ENCODE measurements around the gene NIM1K. TPM values are rescaled to one million over a fixed set of nuclear protein-coding genes. Genes with fewer than 3 reads are reported as not detected.

Gene NIM1K
- total and polyA plus RNA-seq, 2 of the 4 experiments (the other 2 are of a cell fraction) = 0.54 to 0.68 TPM

DNA sequence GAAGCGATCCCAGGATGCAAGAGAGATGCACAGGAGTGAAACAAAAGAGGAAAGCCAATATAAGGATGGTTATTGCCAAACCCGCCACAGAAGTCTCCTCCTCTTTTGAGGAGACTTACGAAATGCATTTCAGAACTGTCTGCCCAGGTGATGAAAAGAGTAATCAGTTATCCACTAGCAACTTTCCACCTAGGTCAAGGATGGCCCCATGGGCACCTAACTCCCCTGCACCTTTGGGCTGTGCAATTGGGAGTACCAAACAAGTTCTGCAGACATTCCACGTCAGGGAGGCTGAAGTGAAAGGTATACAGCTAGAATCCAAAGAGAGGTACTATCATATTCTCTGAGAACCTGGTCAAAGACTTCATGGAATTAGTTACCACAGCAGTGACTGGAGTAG is 95.5 kb downstream of the NIM1K start:
- no peak overlapping the region for H3K14ac ChIP-seq (replicated peaks; ENCODE audit: low read depth, low read length)
- no peak overlapping the region for H2AFZ ChIP-seq (replicated peaks; ENCODE audit: low read length, poor library complexity)
- H2BK120ac ChIP-seq (ENCODE audit: low read depth, low read length) = no peak overlapping the region
- TF ChIP-seq CHD1 (IDR thresholded peaks at IDR 0.05; ENCODE audit: low read depth, low read length) (no peak), RFX5 (IDR thresholded peaks at IDR 0.05; ENCODE audit: low read depth, low read length) (no peak), MXI1 (IDR thresholded peaks at IDR 0.05; ENCODE audit: borderline replicate concordance, low read depth, low read length) (no peak), RAD21 (IDR thresholded peaks at IDR 0.05; ENCODE audit: low read length) (no peak), ELK1 (IDR thresholded peaks at IDR 0.05; ENCODE audit: borderline replicate concordance, low read depth, low read length) (no peak), MAZ (IDR thresholded peaks at IDR 0.05; ENCODE audit: borderline replicate concordance, low read depth, low read length) (no peak), RCOR1 (IDR thresholded peaks at IDR 0.05; ENCODE audit: insufficient replicate concordance, low read length) (no peak), BHLHE40 (IDR thresholded peaks at IDR 0.05; ENCODE audit: low read depth, low read length) (no peak), USF2 (IDR thresholded peaks at IDR 0.05; ENCODE audit: low read depth, low read length) (no peak), CEBPB (IDR thresholded peaks at IDR 0.05; ENCODE audit: low read depth, low read length) (no peak), SMC3 (IDR thresholded peaks at IDR 0.05; ENCODE audit: low read depth, low read length) (no peak)
- TF ChIP-seq, protein P1, sequence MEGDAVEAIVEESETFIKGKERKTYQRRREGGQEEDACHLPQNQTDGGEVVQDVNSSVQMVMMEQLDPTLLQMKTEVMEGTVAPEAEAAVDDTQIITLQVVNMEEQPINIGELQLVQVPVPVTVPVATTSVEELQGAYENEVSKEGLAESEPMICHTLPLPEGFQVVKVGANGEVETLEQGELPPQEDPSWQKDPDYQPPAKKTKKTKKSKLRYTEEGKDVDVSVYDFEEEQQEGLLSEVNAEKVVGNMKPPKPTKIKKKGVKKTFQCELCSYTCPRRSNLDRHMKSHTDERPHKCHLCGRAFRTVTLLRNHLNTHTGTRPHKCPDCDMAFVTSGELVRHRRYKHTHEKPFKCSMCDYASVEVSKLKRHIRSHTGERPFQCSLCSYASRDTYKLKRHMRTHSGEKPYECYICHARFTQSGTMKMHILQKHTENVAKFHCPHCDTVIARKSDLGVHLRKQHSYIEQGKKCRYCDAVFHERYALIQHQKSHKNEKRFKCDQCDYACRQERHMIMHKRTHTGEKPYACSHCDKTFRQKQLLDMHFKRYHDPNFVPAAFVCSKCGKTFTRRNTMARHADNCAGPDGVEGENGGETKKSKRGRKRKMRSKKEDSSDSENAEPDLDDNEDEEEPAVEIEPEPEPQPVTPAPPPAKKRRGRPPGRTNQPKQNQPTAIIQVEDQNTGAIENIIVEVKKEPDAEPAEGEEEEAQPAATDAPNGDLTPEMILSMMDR (conservative IDR thresholded peaks at IDR 0.05; ENCODE audit: low read depth, low read length) = no peak
- H3K36me3 ChIP-seq (ENCODE audit: control insufficient read depth, insufficient read depth, low read length) = peaks cover 6% of the 10 kb centered on the region
- POLR2A ChIA-PET (ENCODE audit: unreplicated experiment) = no interaction called here
- H3K56ac ChIP-seq (ENCODE audit: extremely low read depth, insufficient read depth, low read length) = no peak overlapping the region
- no peak overlapping the region for H2BK20ac ChIP-seq (ENCODE audit: low read depth, low read length)
- no peaks in the 10 kb centered on the region for H3K27me3 ChIP-seq (ENCODE audit: control insufficient read depth, insufficient read depth, low read length)
- no peak overlapping the region for H3K9ac ChIP-seq (ENCODE audit: low read depth, low read length)
- no TSS peak for BruUV-seq (replicated peaks)
- no peak overlapping the region for H3K4me3 ChIP-seq (ENCODE audit: insufficient read depth, low read depth, low read length)
- no peaks in the 10 kb centered on the region for H3K9me1 ChIP-seq (ENCODE audit: insufficient read depth, low read length)
- DNase-seq (no peak), ATAC-seq (ENCODE audit: low read depth) (no peak)
- H3K79me1 ChIP-seq (ENCODE audit: low read depth in 1 of 2, low read length in 2 of 2) = no peaks in the 10 kb centered on the region
- no peak overlapping the region for H3K18ac ChIP-seq (ENCODE audit: low read depth, low read length)
- no peak overlapping the region for H3K4me2 ChIP-seq (ENCODE audit: low read depth, low read length)
- intact Hi-C loops (cut with micrococcal nuclease) (no loop called here), in situ Hi-C loops (cut with MboI; ENCODE audit: low sequenced_read_pairs) (no loop called here), dilution Hi-C loops (cut with HindIII; ENCODE audit: low sequenced_read_pairs, unreplicated experiment) (no loop called here)
- no peak overlapping the region for H3K23ac ChIP-seq (ENCODE audit: low read depth, low read length)
- no peaks in the 10 kb centered on the region for H3K9me3 ChIP-seq (ENCODE audit: control insufficient read depth, insufficient read depth, low read length)
- no peak overlapping the region for H2AK5ac ChIP-seq (ENCODE audit: low read depth, low read length)
- H4K20me1 ChIP-seq (ENCODE audit: insufficient read depth, low read length) = no peaks in the 10 kb centered on the region
- no peak overlapping the region for H3K4ac ChIP-seq (ENCODE audit: low read depth, low read length)
- no peak overlapping the region for H2BK15ac ChIP-seq (ENCODE audit: low read depth, low read length)
- no peak overlapping the region for H2AK9ac ChIP-seq (replicated peaks; ENCODE audit: low read depth, low read length, poor library complexity)
- no peak overlapping the region for H2BK5ac ChIP-seq (ENCODE audit: low read depth, low read length, poor library complexity, severe bottlenecking)
- H4K5ac ChIP-seq (ENCODE audit: low read depth, low read length) = no peak overlapping the region
- H4K8ac ChIP-seq (ENCODE audit: low read depth in 2 of 2, low read length in 2 of 2) = no peak overlapping the region
- no peak overlapping the region for H3K27ac ChIP-seq (ENCODE audit: insufficient read depth, low read length)
- no peak overlapping the region for H4K91ac ChIP-seq (ENCODE audit: insufficient read depth, low read depth, low read length)
- CTCF ChIA-PET = no interaction called here
- WGBS, 2 experiments (ENCODE audit: extremely low coverage in 2 of 2, insufficient read length in 1 of 2) = no CpG with 5 or more reads among the region's 4 CpGs
- H3K4me1 ChIP-seq (ENCODE audit: control insufficient read depth, insufficient read depth, low read length) = no peaks in the 10 kb centered on the region; the same call in 1 of the 2 replicates

Measured in IMR-90 (cell line).